Measurements from ENCODE around the gene ST6GALNAC5. TPM values are rescaled to one million over a fixed set of nuclear protein-coding genes. Genes with fewer than 3 reads are reported as not detected.

ST6GALNAC5 gene
- total and polyA plus RNA-seq, 9 donors = 2.9 to 21.0 (median 9.9) TPM

DNA sequence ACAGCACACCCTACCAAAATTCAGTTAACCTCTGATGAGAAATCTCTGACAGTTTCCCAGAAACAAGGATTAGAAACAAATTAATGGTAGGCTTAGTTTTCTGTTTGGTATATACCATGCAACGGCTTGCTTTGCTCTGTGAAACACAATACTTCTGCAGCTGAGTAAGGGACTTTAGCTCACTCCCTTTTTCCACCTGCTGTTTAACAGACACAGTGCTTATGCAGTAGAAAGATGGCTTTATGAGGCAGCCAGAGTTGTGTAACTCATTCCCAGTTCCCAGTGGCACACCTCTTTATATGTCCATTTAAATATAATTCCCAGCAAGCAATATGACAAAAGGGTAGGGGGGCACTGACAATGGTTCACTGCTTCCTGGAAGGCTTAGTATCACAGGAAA lies 228.0 kb downstream of the ST6GALNAC5 start:
- no peak overlapping the region for H3K4me3 ChIP-seq
- TF ChIP-seq EP300 (IDR thresholded peaks at IDR 0.05) = no peak
- TF ChIP-seq POLR2A (IDR thresholded peaks at IDR 0.05) = no peak
- TF ChIP-seq, protein P1, sequence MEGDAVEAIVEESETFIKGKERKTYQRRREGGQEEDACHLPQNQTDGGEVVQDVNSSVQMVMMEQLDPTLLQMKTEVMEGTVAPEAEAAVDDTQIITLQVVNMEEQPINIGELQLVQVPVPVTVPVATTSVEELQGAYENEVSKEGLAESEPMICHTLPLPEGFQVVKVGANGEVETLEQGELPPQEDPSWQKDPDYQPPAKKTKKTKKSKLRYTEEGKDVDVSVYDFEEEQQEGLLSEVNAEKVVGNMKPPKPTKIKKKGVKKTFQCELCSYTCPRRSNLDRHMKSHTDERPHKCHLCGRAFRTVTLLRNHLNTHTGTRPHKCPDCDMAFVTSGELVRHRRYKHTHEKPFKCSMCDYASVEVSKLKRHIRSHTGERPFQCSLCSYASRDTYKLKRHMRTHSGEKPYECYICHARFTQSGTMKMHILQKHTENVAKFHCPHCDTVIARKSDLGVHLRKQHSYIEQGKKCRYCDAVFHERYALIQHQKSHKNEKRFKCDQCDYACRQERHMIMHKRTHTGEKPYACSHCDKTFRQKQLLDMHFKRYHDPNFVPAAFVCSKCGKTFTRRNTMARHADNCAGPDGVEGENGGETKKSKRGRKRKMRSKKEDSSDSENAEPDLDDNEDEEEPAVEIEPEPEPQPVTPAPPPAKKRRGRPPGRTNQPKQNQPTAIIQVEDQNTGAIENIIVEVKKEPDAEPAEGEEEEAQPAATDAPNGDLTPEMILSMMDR (IDR thresholded peaks at IDR 0.05) = no peak
- H3K27ac ChIP-seq = no peak overlapping the region
- H3K36me3 ChIP-seq = no peaks in the 10 kb centered on the region
- no peaks in the 10 kb centered on the region for H3K4me1 ChIP-seq (ENCODE audit: insufficient read depth)
- H3K9me3 ChIP-seq = no peaks in the 10 kb centered on the region
- WGBS, 3 donors = 69 to 81% (median 77%) methylated on average over 1 of the region's 1 CpG
- H3K27me3 ChIP-seq = no peaks in the 10 kb centered on the region
- DNase-seq = no peak
- intact Hi-C loops (cut with DNase I) = no loop called here

DNA sequence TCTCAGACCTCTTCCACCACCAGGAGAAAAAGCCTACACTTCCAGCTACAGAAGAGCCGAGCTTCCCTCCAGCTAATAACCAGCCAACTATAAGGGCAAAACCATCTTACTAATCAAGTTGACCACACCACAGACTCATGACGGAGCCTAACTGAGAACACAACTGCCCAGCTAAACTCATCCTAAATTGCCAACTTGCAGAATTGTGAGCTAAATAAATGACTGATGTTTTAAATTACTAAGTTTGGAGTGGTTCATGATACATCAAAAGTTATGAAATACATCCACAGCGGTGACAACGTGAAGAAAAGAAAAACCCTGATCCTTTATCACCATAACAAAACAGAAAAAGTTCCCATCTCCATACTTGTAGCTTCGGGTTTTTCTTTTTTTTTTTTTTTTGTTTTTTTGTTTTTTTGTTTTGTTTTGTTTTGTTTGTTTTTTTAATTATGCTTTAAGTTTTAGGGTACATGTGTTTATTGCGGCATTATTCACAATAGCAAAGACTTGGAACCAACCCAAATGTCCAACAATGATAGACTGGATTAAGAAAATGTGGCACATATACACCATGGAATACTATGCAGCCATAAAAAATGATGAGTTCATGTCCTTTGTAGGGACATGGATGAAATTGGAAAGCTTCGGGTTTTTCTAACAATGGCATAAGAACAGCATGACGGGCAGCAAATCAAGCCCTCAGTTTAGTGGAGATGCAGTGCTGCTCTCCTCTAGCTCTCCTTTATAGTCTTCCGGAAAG lies 229.4 kb downstream of the ST6GALNAC5 start:
- intact Hi-C loops (cut with DNase I) = no loop called here
- H3K4me1 ChIP-seq (ENCODE audit: insufficient read depth) = no peaks in the 10 kb centered on the region
- no peaks in the 10 kb centered on the region for H3K36me3 ChIP-seq
- no peak for TF ChIP-seq POLR2A (IDR thresholded peaks at IDR 0.05)
- TF ChIP-seq, protein P1 (IDR thresholded peaks at IDR 0.05) = no peak
- TF ChIP-seq EP300 (IDR thresholded peaks at IDR 0.05) = no peak
- H3K27me3 ChIP-seq = no peaks in the 10 kb centered on the region
- no peak overlapping the region for H3K27ac ChIP-seq
- DNase-seq = no peak
- H3K9me3 ChIP-seq = no peaks in the 10 kb centered on the region
- H3K4me3 ChIP-seq = no peak overlapping the region
- WGBS, 3 donors = 93 to 95% (median 94%) methylated on average over 9 of the region's 9 CpGs

DNA sequence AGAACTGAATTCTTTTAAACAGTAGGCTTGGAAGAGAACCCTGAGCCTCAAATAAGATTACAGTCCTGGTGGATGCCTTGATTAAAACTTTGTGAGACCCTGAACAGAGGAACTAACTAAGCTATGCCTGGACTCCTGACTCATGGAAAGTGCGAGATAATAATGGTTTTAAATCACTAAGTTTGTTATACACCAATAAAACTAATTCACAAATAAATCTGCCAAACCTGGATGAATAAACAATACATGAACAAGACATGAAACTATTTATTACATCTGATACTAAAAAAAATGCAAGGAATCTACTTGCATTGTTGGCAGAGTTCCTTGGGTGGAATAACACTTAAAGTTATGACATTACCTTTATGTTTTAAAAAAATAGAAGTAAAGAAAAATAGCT lies 233.6 kb downstream of the ST6GALNAC5 start:
- Histone ChIP-seq H3K27me3 (no peaks in the 10 kb centered on the region), H3K36me3 (no peaks in the 10 kb centered on the region), H3K4me1 (ENCODE audit: insufficient read depth) (no peaks in the 10 kb centered on the region), H3K4me3 (no peak overlapping the region), H3K9me3 (no peaks in the 10 kb centered on the region), H3K27ac (no peak overlapping the region)
- DNase-seq = no peak
- 79 to 92% (median 88%) methylated on average over 1 of the region's 1 CpG for WGBS, 3 donors
- intact Hi-C loops (cut with DNase I) = no loop called here
- no peak for TF ChIP-seq POLR2A (IDR thresholded peaks at IDR 0.05)
- TF ChIP-seq, protein P1 (IDR thresholded peaks at IDR 0.05) = no peak

DNA sequence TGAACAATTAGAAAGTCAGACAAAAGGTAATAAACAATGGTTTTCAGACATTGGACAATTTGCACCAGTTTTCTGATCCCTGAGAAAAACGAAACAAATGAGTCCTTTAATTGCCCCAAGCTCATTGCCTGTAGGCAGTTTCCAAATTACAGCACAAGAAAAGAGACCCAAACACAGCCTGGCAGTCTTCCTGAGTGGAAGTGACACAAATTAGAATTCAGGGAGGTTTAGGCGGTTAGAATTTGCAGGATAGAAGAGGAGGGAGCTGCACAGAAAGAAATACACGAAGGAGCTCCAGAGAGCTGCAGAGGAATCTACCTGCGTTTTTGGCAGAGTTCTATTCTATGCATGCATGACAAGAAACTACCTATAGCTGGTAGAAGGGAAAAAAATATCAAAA lies 236.2 kb downstream of the ST6GALNAC5 start:
- no peaks in the 10 kb centered on the region for H3K36me3 ChIP-seq
- TF ChIP-seq POLR2A (IDR thresholded peaks at IDR 0.05) (no peak), EP300 (IDR thresholded peaks at IDR 0.05) (no peak)
- TF ChIP-seq, protein P1 (IDR thresholded peaks at IDR 0.05) = no peak
- no peaks in the 10 kb centered on the region for H3K27me3 ChIP-seq
- H3K4me1 ChIP-seq (ENCODE audit: insufficient read depth) = no peaks in the 10 kb centered on the region
- WGBS, 3 donors = 74 to 86% (median 83%) methylated on average over 4 of the region's 4 CpGs
- intact Hi-C loops (cut with DNase I) = no loop called here
- H3K4me3 ChIP-seq = no peak overlapping the region
- no peak overlapping the region for H3K27ac ChIP-seq
- H3K9me3 ChIP-seq = no peaks in the 10 kb centered on the region
- no peak for DNase-seq

Measured in ovary (tissue), 9 donors.